RPMI7951 (cell line): Measurements from ENCODE around the gene FOXL3. TPM values are rescaled to one million over a fixed set of nuclear protein-coding genes. Genes with fewer than 3 reads are reported as not detected.
"Not testable (repeated sequence)": the region's sequence is repeated elsewhere in the genome, so short reads cannot be mapped to it uniquely, and the experiment has no call there.

Experiments used
- DNase-seq: peaks from one replicate; pipeline ENCODE4 v3.0.0-alpha.2; 2012; ENCODE audit warnings: low read depth
- total RNA-seq: library from RNA; depleted of rRNA; stranded (reverse); fragments of >200 nt; shearing (Covaris generic); gene quantifications from 2 replicates; pipeline ENCODE4 v1.2.3, GENCODE V29; 2014

The FOXL3 gene
- total RNA-seq, 1 experiment from 2014 or later: not detected

DNA sequence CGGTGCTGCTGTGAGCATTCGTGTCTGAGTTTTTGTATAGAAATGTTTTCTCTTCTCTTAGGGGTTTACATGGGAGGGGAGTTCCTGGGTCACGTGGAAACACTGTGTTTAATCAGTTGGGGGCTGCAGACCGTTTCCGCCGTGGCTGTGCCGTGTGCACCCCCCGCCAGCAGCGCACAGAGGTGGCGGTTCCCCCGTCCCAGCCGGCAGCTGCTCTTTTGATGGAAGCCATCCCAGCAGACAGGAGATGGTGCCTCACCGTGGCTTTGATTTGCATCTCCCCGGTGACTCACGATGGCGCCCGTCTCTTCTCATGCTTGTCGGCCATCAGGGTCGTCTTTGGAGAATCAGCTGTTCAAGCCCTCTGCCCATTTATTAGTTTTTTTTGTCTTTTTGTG lies 34.9 kb upstream of the FOXL3 start:
- DNase-seq: no peak

DNA sequence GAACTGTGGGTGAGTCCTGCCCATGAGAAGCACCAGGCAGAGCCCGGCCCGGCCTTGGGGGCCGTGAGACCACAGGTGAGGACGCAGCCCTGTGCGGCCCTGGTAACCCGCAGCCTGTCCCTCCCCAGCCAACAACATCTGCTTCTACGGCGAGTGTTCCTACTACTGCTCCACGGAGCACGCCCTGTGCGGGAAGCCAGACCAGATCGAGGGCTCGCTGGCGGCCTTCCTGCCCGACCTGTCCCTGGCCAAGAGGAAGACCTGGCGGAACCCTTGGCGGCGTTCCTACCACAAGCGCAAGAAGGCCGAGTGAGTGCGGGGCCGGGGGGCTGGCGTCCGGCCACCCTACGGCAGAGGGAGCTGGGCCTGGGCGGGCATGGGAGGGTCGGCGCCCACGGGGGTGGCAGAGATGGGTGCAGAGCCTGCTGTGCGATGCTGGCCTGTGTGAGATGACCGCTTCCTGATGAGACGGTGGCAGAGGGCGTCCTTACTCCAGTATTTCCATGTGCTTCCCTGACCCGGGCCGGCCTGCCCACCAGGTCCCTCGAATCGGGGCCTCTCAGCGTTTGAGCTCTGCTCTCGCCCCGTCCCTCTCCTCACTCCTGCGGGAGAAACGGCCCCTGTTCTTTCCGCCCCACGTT lies 34.1 kb upstream of the FOXL3 start:
- DNase-seq: no peak

DNA sequence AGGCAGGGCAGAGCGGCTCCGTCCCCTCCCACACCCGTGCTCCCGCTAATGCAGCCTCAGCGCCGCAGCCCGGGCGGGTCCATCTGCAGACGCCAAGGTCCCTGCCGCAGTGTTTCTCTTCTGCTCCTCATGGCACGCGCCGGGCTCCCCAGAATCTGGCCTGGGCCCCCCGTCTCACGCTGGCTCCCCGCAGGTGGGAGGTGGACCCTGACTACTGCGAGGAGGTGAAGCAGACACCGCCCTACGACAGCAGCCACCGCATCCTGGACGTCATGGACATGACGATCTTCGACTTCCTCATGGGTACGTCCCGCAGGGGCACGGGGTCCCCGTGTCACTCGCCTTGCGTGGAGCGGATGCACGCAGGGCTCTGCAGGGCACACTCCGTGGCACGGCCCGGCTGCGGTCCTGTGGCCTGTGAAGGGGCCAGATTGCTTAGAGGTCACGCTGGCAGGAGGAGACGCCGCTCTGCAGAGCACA lies 33.5 kb upstream of the FOXL3 start:
- DNase-seq: no peak

DNA sequence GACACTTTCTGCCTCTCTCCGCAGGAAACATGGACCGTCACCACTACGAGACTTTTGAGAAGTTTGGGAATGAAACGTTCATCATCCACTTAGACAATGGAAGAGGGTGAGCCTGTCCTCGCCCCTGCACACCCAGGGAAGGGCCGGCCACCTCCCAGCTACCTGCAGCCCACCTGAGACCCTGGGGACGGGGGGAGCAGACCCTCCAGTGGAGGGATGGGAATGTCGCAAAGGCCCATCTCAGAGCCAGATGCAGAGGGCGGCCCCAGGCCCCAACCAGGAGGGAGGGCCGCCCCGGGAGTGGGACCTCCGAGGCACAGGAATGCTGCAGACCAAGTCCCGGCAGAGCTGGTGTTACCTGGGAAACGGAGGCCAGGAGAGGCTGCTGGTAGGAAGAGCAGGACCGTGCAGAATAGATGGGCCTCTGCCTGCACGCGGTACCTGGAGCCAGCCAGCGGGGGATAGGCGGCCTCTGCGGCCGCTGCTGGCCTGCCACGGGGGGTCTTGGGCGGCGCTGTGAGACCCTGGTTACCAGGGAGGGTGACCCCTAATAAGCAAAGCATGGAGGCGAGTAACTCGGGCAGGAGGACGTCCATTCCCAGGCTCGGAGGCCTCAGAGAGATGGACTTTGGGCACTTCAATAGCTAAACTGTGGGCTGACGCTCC lies 32.9 kb upstream of the FOXL3 start:
- no peak for DNase-seq

DNA sequence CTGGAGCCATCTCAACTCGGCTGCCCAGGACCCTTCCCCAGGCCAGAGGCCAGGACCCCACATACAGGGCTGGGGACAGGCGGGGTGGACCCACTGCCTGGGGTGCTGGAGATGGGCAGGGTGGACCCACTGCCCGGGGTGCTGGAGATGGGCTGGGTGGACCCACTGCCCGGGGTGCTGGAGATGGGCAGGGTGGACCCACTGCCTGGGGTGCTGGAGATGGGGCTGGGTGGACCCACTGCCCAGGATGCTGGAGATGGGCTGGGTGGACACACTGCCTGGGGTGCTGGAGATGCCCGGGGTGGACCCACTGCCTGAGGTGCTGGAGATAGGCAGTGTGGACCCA lies 32.4 kb upstream of the FOXL3 start:
- DNase-seq: no peak

DNA sequence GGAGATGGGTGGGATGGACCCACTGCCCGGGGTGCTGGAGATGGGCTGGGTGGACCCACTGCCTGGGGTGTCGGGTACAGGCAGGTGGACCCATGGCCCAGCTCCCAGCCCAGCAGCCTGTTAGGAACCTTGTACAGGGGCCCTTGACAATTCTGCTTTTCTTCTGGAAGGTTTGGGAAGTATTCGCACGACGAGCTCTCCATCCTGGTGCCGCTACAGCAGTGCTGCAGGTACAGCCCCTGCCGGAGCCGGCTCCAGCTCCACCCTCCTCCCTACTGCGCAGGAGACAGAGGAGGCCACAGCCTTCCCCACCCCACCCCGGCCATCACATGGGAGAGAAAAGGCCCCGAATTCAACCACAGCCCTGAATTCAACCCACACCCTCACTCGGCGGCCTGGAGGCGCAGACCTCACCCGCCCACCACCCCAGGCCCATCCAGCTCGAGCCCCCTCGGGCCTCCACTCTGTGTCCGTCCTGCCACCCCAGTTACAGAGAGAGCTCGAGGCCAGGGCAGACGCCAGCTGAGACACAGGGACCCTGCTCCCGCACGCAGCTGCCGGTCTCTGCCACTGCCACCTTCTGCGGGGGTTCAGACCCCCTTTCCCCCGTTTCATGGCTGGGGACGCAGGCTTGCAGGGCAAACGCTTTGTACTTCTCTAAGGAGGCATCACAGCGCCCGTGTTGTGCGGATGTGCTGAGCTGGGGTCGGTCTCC lies 31.3 kb upstream of the FOXL3 start:
- DNase-seq: no peak

DNA sequence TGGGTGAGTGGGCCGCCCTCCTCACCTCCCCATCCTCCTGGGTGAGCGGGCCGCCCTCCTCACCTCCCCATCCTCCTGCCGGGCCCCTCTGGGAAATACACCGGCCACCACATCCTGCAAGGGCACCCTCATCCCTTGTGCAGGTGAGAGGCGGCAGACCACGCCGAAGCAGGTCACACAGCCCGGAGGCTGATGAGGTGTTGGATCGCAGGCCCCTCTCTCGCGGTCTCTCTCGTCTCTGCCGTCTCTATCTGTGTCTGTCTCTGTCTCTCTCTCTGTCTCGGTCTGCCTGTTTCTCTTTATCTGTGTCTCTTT lies 30.8 kb upstream of the FOXL3 start:
- no peak for DNase-seq

DNA sequence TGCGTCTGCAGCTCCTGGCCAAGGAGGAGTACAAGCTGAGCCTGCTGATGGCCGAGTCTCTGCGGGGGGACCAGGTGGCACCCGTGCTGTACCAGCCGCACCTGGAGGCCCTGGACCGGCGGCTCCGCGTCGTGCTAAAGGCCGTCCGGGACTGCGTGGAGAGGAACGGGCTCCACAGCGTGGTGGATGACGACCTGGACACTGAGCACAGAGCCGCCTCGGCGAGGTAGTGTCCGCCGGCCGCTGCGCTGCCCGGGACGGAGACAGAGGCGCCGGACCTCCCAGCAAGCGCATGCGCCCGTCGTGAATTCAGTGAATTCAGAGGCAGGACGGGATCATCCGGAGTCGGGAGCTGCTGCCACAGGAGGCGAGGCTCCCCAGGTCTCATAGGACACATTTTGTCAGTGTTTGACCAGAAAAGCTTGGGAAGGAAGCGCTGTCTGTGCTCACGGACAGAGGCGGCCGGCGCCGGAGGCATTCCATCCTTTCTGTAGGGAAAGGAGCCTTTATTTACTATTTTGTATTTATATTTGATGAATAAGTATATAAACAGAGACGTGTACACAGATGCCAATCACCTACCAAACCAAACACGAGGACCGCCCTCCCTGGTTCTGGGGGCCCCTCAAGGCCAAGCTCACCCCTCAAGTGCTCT lies 30.1 kb upstream of the FOXL3 start:
- no peak for DNase-seq

DNA sequence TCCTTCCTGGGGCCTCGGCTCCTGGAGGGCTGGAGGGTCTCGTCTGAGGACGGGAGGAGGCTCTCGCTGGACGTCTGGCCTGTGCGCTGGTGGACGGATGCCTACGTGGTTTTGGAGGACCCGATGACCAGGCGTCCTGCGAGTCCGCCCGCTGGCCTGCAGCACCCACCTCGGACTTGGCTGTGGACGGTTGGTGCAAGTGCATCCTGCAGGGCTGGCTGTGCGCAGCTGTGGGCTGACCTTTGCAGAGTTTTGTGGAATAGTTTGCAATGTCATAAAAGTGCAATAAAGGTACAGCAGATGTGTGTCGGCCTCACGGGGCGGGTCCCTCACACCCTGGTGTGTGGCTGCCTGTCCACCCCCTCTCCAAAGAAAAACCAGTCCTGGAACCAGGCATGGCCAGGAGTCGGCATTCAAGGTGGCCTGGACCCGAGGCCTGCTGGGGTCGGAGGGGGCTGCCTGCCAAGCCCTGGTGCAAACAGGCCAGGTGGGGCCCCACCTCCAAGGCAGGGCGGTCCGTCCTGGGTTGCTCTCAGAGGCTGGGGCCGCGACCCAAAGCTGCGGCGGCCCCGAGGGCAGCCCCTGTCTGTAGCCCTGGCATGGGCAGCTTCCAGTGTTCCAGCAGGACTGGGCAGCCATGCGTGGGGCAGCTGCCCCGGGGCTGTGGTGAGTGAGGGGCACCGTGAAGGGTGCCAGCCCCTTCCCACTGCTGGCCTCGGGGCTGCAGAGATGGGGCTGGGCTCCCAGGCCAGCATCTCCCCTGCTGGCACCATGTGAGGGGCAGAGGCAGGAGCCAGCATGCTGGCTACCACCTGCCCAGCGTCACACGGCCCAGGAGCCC lies 29.3 kb upstream of the FOXL3 start:
- DNase-seq: no peak

DNA sequence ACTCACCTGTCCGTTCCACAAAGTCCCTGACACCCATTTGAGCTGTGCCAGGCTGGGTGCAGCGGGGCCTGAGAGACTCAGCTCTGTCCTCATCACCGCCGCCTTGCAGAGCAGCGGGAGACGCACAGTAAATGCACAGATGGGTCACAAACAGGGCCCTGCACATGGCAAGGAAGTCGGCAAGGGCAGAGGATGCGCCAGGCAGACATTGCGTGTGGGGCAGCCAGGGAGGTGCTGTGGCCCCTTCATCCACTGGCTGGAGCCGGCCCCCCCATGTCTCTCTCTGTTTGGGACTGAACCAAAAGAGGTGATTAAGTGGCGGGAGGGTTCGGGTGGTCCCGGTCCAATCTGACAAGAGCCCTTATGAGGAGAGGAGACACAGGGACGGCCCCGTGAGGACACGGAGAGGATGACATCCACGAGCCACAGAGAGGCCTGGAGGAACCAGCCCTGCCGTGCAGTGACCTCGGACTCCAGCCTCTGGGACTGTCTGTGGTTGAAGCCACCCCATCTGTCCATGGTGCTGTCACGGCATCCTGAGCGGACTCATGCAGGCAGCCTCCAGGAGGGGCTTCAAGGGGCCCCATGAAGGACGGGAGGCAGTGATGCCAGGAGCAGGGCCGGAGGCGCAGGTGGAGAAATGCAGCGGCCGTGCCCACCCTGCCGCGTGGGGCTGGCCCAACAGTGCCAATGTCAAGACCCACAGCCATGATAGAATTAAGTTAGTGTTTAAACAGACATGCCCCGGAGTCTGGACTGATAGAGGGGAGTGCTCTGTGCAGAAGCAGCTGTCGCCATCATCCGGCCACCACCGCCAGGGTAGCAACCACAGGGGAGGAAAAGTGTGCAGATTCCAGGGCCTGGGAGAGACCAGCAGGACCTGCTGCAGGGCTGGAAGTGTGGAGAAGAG lies 28.4 kb upstream of the FOXL3 start:
- no peak for DNase-seq

DNA sequence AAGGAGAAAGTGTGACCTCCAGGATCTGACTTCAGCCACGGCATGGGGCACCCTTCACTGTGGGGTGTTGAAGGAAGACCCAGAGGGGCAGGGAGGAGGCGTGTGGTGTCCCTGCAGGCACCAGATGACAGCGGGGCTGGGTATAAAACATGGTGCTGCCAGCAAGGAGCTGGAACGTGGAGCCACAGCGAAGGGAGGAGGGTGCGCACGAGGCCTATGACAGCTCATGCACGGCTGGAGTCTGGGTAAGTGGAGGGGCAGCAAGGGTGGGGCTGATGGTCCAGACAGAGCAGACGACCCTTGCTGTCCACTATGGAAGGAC lies 27.8 kb upstream of the FOXL3 start:
- no peak for DNase-seq

DNA sequence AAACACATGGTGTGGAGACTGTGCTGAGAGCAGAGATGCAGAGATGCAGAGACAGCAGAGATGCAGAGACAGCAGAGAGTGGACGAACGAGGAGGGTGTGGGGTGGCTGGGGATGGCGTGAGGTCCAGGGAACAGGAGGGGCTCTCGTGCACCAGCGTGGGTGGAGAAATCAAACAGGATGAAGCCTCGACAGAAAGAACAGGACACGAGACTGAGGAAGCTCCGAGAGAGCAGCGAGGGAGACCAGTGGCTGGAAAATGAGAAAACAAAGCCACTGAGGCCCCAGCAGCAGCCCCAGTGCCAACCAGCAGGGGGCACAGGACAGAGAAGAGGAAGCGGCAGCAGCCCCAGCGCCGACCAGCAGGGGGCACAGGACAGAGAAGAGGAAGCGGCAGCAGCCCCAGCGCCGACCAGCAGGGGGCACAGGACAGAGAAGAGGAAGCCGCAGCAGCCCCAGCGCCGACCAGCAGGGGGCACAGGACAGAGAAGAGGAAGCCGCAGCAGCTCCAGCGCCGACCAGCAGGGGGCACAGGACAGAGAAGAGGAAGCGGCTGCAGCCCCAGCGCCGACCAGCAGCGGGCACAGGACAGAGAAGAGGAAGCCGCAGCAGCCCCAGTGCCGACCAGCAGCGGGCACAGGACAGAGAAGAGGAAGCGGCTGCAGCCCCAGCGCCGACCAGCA lies 27.2 kb upstream of the FOXL3 start:
- peak; percentile 28 for DNase-seq

DNA sequence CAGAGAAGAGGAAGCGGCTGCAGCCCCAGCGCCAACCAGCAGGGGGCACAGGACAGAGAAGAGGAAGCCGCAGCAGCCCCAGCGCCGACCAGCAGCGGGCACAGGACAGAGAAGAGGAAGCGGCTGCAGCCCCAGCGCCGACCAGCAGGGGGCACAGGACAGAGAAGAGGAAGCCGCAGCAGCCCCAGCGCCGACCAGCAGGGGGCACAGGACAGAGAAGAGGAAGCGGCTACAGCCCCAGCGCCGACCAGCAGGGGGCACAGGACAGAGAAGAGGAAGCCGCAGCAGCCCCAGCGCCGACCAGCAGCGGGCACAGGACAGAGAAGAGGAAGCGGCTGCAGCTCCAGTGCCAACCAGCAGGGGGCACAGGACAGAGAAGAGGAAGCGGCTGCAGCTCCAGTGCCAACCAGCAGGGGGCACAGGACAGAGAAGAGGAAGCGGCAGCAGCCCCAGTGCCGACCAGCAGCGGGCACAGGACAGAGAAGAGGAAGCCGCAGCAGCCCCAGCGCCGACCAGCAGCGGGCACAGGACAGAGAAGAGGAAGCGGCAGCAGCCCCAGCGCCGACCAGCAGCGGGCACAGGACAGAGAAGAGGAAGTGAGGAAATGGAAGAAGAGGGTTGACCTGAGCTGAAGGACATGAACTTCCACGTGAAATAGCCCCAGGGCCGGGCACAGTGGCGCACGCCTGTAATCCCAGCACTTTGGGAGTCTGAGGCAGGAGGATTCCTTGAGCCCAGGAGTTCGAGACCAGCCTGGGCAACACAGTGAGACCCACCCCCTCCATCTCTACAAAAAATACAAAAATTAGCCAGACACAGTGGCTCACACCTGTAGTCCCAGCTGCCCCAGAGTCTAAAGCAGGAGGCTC lies 26.3 kb upstream of the FOXL3 start:
- not testable (repeated sequence) for DNase-seq

DNA sequence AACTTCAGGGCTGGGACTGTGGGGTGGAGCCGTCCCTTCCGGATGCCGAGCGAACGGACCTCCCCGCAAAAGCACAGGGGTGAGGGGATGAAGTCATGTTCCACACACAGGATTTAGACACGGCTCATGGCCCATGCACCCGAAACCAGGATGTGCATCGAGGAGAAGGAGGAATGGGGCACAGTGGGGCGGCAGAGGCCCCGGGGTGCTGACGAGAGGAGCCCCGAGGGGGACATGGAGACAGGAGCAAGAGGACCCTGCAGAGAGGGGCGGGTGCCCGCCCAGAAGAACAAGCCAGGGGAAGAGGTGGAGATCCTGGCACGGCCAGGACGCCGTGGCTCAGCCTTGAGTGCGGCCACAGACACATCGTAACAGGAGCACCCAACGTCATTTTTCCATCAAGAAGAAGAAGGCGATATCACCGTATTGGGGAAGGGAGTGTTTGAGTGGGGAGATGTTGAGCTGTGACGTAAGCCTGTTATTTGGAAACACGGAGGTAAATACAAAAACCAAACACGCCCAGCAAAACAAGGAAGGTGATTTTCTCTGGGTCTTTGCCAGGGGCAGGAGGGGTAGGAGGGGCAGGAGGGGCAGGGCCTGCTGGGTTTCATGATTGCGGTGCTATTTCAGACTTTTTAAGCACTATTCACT lies 25.3 kb upstream of the FOXL3 start:
- peak; percentile 64 for DNase-seq

DNA sequence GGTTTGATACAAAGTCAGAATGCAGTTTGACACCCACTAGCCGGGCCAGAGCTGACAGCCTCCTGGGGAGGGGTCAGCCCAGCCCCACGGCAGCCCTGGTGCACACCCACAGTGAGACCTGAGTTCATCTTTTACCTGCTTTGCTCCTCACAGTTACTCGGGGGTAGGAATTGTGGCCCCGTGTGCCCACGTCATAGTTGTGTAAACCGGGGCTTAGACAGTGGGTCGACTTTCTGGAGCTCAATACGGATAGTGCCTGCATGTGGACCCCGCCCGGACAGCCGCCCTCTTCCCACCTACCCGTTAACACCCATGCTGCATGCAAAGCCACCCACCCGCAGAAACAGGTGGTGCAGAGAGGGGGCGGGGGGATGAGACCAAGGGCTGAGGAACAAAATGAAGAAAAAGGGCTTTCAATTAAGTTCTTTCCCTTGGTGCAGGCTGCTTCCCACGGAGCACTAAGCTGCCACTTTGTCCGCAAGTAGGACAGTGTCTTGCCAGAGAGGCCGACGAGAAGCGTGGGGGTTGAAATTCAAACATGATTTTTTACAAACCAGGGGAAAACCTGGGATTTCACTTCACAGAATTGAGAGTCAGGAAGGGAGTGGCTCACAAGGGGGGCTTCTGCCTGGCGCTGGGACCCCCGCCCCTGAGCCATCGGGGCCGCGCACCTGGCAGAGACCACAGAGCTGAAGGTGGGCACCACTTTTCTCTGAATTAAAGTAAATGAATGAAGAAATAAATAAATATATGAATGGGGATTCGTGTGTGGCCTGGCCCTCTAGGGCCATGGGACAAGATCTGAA lies 24.6 kb upstream of the FOXL3 start:
- peak; percentile 69 for DNase-seq

DNA sequence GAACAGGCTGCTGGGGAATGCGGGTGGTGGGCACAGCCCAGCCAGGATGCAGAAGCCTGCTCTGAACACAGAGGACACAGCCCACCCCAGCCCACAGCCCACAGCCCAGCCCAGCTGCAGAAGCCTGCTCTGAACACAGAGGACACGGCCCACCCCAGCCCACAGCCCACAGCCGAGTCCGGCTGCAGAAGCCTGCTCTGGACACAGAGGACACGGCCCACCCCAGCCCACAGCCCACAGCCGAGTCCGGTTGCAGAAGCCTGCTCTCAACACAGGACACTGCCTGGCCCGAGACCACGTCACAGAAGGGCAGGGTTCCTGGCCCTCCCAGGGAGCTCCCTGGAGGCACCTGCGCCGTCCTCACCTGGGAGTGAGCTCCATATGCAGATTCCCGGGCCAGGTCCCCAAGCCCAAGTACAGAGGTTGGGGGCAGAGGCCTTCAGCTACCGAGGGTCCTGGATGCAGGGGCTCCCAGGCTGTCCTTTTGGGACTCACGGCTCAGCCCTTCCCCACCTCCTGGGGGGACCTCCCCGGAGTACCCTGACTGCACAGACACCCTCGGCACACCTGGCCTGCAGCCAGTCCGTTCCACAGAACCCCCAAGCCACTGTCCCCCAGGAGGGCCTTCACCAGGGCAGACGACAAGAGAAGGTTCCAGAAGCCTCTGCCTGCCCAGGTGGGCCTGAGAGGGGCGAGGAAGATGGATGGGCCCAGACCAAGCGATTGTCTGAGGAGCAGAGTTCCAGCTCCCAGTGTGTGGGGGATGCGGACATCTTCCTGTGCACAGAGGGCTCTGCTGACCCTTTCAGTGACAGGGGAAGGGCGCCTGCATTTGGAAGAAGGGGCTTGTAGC lies 23.7 kb upstream of the FOXL3 start:
- peak; percentile 63 for DNase-seq
